Prostate gland (tissue), 2 donors: ENCODE results near the gene SH3PXD2A.

ENCODE experiments used
- POLR2A ChIP-seq: fragments of 450-650 bp; IDR thresholded peaks from one replicate; pipeline ENCODE4 v1.6.1; 2016; ENCODE audit warnings: antibody characterized with exemption, mild to moderate bottlenecking
- TF ChIP-seq, protein P1 (sequence below), 4 experiments: fragments of 200-600 bp in 2 of 4; fragments of 450-650 bp in 2 of 4; sonication (generic) in 2 of 4; IDR thresholded peaks; 1 replicate in 3 of 4; 2 replicates in 1 of 4; pipeline ENCODE4 v1.5.1; 2016 to 2019; ENCODE audit warnings: antibody characterized with exemption in 4 of 4, mild to moderate bottlenecking in 2 of 4, moderate library complexity in 2 of 4

DNA sequence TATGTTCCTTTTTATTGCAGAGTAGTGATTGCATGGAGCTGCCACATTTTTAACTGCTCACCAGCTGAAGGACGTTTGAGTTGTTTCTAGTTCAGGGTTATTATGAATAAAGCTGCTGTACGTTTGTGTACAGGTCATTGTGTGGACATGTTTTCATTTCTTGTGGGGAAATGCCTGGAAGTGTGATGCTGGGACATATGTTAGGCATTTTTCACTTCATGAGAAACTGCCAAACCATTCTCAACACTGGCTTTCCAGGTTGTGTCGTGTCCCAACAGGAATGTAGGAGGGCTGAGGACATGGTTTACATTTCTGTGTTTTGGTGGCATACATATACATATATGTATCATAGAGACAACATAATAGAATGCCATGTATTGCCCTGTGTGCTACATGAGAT lies 288.8 kb downstream of the SH3PXD2A start:
- TF ChIP-seq, protein P1, sequence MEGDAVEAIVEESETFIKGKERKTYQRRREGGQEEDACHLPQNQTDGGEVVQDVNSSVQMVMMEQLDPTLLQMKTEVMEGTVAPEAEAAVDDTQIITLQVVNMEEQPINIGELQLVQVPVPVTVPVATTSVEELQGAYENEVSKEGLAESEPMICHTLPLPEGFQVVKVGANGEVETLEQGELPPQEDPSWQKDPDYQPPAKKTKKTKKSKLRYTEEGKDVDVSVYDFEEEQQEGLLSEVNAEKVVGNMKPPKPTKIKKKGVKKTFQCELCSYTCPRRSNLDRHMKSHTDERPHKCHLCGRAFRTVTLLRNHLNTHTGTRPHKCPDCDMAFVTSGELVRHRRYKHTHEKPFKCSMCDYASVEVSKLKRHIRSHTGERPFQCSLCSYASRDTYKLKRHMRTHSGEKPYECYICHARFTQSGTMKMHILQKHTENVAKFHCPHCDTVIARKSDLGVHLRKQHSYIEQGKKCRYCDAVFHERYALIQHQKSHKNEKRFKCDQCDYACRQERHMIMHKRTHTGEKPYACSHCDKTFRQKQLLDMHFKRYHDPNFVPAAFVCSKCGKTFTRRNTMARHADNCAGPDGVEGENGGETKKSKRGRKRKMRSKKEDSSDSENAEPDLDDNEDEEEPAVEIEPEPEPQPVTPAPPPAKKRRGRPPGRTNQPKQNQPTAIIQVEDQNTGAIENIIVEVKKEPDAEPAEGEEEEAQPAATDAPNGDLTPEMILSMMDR (IDR thresholded peaks at IDR 0.05) = no peak
- no peak for TF ChIP-seq POLR2A
